Measurements from ENCODE around the gene SEPSECS.

- TF ChIP-seq POLR2AphosphoS5 (IDR thresholded peaks at IDR 0.05; ENCODE audit: insufficient read depth, low read depth, low read length) (no peak), GATA2 (IDR thresholded peaks at IDR 0.05; ENCODE audit: insufficient read depth, insufficient read length, low read depth, low read length) (no peak), CTCF (IDR thresholded peaks at IDR 0.05; ENCODE audit: extremely low read depth in 1 of 2, insufficient read depth in 1 of 2, low read depth in 1 of 2, low read length in 2 of 2) (no peak), EZH2 (IDR thresholded peaks at IDR 0.05; ENCODE audit: borderline replicate concordance, low read depth, low read length, severe bottlenecking) (no peak), POLR2A (IDR thresholded peaks at IDR 0.05; ENCODE audit: low read depth, low read length) (no peak), MAX (IDR thresholded peaks at IDR 0.05; ENCODE audit: insufficient read depth, insufficient read length) (no peak)
Measured at GRCh38 chr4:25184056-25184455, 23.8 kb upstream of the SEPSECS start.
